ENCODE results near the gene KCTD5.

The KCTD5 gene

GRCh38 chr16:2690852-2691251, 8.5 kb downstream of the KCTD5 start:
- no peaks in the 10 kb centered on the region for H3K9me3 ChIP-seq (ENCODE audit: insufficient read depth, low read depth, low read length)
- H3F3A ChIP-seq (ENCODE audit: low read depth): no peaks in the 10 kb centered on the region
- H3K4me3 ChIP-seq (ENCODE audit: low read length, poor library complexity, severe bottlenecking): no peak overlapping the region
- no peak overlapping the region for H2AFZ ChIP-seq (ENCODE audit: low read length)
- peaks cover 19% of the 10 kb centered on the region; the same call in 1 of the 2 replicates for H3K79me2 ChIP-seq (ENCODE audit: insufficient read depth, low read length)
- TF ChIP-seq CTCF (conservative IDR thresholded peaks at IDR 0.05; ENCODE audit: low read length) (no peak), EZH2phosphoT487 (IDR thresholded peaks at IDR 0.05; ENCODE audit: borderline replicate concordance) (no peak)
- H3K9me2 ChIP-seq (replicated peaks; ENCODE audit: low read depth, low read length): no peaks in the 10 kb centered on the region
- H3K9ac ChIP-seq (ENCODE audit: low read depth, low read length, poor library complexity, severe bottlenecking): no peak overlapping the region
- H3K4me2 ChIP-seq (ENCODE audit: low read depth, low read length, poor library complexity, severe bottlenecking): no peak overlapping the region
- H4K20me1 ChIP-seq (ENCODE audit: insufficient read depth, low read length, poor library complexity, severe bottlenecking): no peaks in the 10 kb centered on the region
- no peaks in the 10 kb centered on the region for H3K36me3 ChIP-seq (ENCODE audit: insufficient read depth, low read length)
- peaks cover 3% of the 10 kb centered on the region for H3K4me1 ChIP-seq (ENCODE audit: insufficient read depth, low read length, poor library complexity, severe bottlenecking)
- no peaks in the 10 kb centered on the region for H3K27me3 ChIP-seq (ENCODE audit: insufficient read depth, low read length, poor library complexity, severe bottlenecking)

GRCh38 chr16:2691491-2692248, 9.3 kb downstream of the KCTD5 start:
- H3K9me2 ChIP-seq (replicated peaks; ENCODE audit: low read depth, low read length): no peaks in the 10 kb centered on the region
- no peak overlapping the region for H3K9ac ChIP-seq (ENCODE audit: low read depth, low read length, poor library complexity, severe bottlenecking)
- TF ChIP-seq CTCF (conservative IDR thresholded peaks at IDR 0.05; ENCODE audit: low read length) (no peak), EZH2phosphoT487 (IDR thresholded peaks at IDR 0.05; ENCODE audit: borderline replicate concordance) (no peak)
- peaks cover 19% of the 10 kb centered on the region; the same call in 1 of the 2 replicates for H3K79me2 ChIP-seq (ENCODE audit: insufficient read depth, low read length)
- H3K4me3 ChIP-seq (ENCODE audit: low read length, poor library complexity, severe bottlenecking): no peak overlapping the region
- H3K27me3 ChIP-seq (ENCODE audit: insufficient read depth, low read length, poor library complexity, severe bottlenecking): no peaks in the 10 kb centered on the region
- peaks cover 3% of the 10 kb centered on the region for H3K4me1 ChIP-seq (ENCODE audit: insufficient read depth, low read length, poor library complexity, severe bottlenecking)
- no peaks in the 10 kb centered on the region for H3K9me3 ChIP-seq (ENCODE audit: insufficient read depth, low read depth, low read length)
- H3K4me2 ChIP-seq (ENCODE audit: low read depth, low read length, poor library complexity, severe bottlenecking): no peak overlapping the region
- H3K36me3 ChIP-seq (ENCODE audit: insufficient read depth, low read length): no peaks in the 10 kb centered on the region
- H4K20me1 ChIP-seq (ENCODE audit: insufficient read depth, low read length, poor library complexity, severe bottlenecking): no peaks in the 10 kb centered on the region
- no peak overlapping the region for H2AFZ ChIP-seq (ENCODE audit: low read length)
- no peaks in the 10 kb centered on the region for H3F3A ChIP-seq (ENCODE audit: low read depth)

GRCh38 chr16:2692251-2692947, 10.1 kb downstream of the KCTD5 start:
- no peaks in the 10 kb centered on the region for H3K36me3 ChIP-seq (ENCODE audit: insufficient read depth, low read length)
- no peak overlapping the region for H3K4me2 ChIP-seq (ENCODE audit: low read depth, low read length, poor library complexity, severe bottlenecking)
- H3K4me3 ChIP-seq (ENCODE audit: low read length, poor library complexity, severe bottlenecking): no peak overlapping the region
- no peaks in the 10 kb centered on the region for H3K27me3 ChIP-seq (ENCODE audit: insufficient read depth, low read length, poor library complexity, severe bottlenecking)
- no peak overlapping the region for H2AFZ ChIP-seq (ENCODE audit: low read length)
- H3K4me1 ChIP-seq (ENCODE audit: insufficient read depth, low read length, poor library complexity, severe bottlenecking): no peaks in the 10 kb centered on the region
- H4K20me1 ChIP-seq (ENCODE audit: insufficient read depth, low read length, poor library complexity, severe bottlenecking): no peaks in the 10 kb centered on the region
- H3K9ac ChIP-seq (ENCODE audit: low read depth, low read length, poor library complexity, severe bottlenecking): no peak overlapping the region
- no peak for TF ChIP-seq EZH2phosphoT487 (IDR thresholded peaks at IDR 0.05; ENCODE audit: borderline replicate concordance)
- no peak for TF ChIP-seq CTCF (conservative IDR thresholded peaks at IDR 0.05; ENCODE audit: low read length)
- H3F3A ChIP-seq (ENCODE audit: low read depth): no peaks in the 10 kb centered on the region
- peaks cover 12% of the 10 kb centered on the region; the same call in 1 of the 2 replicates for H3K79me2 ChIP-seq (ENCODE audit: insufficient read depth, low read length)
- H3K9me2 ChIP-seq (replicated peaks; ENCODE audit: low read depth, low read length): no peaks in the 10 kb centered on the region
- H3K9me3 ChIP-seq (ENCODE audit: insufficient read depth, low read depth, low read length): no peaks in the 10 kb centered on the region

All from Loucy (cell line).